HG03558 (cell line): ENCODE results near the gene TMEM168.

Experiments used
- ATAC-seq: cut with Tn5 transposase; IDR thresholded peaks from one replicate; pipeline ENCODE4 v1.9.1; 2021; ENCODE audit warnings: moderate number of reproducible peaks; ENCODE audit not compliant: unreplicated experiment; ENCODE audit errors: extremely low read depth

TMEM168 gene

DNA sequence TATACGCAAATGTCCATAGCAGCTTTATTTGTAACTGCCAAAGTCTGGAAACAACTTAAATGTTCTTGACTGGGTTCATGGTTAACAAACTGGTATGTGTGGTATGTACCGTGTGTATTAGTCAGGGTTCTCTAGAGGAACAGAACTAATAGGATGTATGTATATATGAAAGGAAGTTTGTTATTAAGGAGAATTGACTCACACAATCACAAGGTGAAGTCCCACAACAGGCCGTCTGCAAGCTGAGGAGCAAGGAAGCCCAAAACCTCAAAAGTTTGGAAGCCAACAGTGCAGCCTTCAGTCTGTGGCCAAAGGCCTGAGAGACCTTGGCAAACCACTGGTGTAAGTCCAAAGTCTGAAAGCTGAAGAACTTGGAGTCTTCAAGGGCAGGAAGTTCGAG is 66.8 kb downstream of the TMEM168 start:
- no peak for ATAC-seq

GRCh38 chr7:112721366-112721765 is 68.8 kb downstream of the TMEM168 start:
- ATAC-seq: no peak

GRCh38 chr7:112715525-112715924 is 74.7 kb downstream of the TMEM168 start:
- no peak for ATAC-seq

- no peak for ATAC-seq
Measured at GRCh38 chr7:112714917-112715316, 75.3 kb downstream of the TMEM168 start.
